GM12872 (cell line): ENCODE measurements around the gene ENPP4.

Experiments used
- TF ChIP-seq, protein P1 (sequence below): IDR thresholded peaks from 3 replicates; pipeline ENCODE4 v1.5.1; 2011; ENCODE audit warnings: low read depth, mild to moderate bottlenecking, low read length, moderate library complexity; ENCODE audit not compliant: insufficient read depth

ENPP4 gene

DNA sequence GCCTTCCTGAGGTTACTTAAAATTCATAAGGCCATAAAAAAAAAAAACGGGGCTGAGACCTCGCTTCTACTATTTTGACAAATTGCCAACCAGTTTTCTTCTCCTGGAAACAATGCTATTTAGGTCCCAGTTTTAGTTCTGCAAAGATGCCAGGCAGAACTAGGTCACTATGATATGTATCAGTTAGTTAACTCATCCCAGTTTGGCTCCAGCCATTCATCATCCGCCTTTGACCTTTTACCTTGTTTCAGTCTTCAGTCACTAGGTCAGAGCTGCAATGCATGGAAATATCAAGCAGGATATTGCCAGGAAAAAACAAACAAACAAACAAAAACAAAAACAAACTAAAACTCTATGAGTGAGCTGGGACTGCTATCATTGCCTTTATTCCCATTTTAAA lies 29.8 kb upstream of the ENPP4 start:
- TF ChIP-seq, protein P1, sequence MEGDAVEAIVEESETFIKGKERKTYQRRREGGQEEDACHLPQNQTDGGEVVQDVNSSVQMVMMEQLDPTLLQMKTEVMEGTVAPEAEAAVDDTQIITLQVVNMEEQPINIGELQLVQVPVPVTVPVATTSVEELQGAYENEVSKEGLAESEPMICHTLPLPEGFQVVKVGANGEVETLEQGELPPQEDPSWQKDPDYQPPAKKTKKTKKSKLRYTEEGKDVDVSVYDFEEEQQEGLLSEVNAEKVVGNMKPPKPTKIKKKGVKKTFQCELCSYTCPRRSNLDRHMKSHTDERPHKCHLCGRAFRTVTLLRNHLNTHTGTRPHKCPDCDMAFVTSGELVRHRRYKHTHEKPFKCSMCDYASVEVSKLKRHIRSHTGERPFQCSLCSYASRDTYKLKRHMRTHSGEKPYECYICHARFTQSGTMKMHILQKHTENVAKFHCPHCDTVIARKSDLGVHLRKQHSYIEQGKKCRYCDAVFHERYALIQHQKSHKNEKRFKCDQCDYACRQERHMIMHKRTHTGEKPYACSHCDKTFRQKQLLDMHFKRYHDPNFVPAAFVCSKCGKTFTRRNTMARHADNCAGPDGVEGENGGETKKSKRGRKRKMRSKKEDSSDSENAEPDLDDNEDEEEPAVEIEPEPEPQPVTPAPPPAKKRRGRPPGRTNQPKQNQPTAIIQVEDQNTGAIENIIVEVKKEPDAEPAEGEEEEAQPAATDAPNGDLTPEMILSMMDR: no peak

DNA sequence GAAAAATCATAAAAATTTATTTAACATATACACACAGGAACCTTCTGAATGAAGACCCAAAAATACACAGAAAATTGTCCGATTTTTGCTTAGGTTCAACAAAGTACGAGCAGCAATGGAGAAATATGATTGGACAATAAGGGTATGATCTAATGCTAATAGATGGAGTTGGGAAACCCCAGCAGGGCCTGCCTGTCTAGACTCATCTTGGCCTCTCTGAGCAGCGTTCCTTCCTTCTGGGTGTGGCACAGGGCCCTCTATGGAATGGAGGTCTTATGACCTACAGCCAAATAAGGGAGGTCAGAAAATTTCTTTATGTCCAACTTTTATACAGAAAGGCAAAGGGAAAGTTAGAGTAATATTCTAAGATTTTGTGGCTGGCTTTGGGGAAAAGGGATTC lies 27.7 kb upstream of the ENPP4 start:
- TF ChIP-seq, protein P1: no peak

DNA sequence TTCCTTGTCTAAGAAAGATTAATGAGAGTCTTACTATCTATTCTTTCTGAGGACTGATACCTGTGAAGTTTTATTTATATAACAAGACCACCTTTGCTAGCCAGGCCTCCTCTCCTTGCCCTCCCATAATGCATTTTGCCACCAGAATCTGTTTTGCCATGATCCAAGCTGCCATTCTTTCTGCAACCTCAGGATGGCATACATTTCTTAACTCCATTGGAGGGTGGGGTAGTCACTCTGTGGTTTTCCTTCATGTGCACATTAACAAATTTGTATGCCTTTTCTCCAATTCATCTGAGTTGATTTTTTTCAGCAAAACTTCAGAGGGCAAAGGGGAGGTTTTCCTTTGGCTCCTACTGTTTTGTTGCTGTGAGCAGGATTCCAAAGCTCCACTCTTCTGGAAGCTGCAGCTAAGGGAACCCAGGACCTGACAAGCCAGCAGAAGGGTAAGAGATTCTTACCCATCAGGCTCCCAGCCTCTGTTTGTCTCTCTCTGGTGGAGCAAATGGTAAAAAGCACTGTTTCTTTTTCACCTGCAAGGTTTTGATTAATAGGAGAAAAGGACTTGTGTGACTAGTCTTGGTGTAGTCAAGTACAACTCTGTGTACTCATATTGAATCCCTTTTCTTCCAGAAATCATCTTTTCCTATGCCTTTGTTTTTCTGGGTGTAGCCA lies 26.2 kb upstream of the ENPP4 start:
- TF ChIP-seq, protein P1: no peak

DNA sequence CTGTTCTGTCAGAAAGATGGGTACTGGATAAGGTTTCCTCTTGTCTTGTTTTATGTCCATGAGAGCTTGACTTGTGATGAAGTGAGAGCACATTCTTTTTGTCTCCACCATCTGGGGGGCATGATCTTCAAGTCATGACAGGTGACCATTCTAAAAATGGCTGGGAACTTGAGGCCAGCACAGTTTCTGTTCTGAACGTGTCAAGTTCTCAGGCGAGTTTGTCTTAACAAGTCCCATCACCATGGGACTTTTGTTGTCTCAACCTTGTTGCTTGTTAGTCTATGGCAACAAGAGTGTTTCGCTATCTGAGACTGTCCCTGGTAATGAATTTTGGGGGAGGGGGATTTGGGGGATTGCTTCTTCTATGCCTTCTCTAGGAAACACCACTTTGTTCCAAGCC lies 25.6 kb upstream of the ENPP4 start:
- TF ChIP-seq, protein P1: no peak

DNA sequence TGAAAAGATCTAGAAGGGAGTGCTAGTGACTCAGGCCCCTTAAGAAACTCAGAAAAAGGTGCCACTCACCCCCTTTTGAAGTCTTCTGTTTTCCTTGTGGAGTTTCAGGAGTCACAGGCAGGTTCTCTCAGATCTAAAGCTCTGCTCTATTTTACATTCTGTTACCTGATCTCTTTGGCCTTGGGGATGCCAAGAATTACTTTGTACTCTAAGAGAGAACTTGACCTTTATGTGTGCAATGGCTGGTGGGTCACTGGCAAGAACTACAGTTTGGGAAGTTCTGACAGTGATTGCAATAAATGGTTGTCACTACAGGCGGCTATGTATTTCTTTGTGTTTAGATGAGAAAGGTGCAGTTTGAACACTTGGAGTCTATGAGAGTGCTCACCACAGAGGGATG lies 24.2 kb upstream of the ENPP4 start:
- TF ChIP-seq, protein P1: no peak

DNA sequence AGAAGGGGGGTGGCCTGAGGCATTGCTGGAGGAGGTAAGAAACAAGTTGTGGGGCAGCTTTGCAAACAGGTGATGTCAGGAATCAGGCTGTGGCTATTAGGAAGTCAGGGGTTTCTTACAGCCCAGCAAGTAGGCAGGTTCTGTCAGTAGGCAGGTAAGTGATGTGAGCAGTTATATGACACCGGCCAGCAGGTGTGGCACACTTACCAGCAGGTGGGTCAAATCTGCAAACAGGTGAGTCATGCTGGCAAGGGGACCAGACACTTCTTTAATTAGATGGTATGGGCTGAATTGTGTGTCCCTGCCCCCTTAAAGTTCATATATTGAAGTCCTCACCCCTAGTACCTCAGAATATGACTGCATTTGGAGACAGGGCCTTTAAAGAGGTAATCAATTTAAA lies 16.4 kb upstream of the ENPP4 start:
- TF ChIP-seq, protein P1: no peak

DNA sequence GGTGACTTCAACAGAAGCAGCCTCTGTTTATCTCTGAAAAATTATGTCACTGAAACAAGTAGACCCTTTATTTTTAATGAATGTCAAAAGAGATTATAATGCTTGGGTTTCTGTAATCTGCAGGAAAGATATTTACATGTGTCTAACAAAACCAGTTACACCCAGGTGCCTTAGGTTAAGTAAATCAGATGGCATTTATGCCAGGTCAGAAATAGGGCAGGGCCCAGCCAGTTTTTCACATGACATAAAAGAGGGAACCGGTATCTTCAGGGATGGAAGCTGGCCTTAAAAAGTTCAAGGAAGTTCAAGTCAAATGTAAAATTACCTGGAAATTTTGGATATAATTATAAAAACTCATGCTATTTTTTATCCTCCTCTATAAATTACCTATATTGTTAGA lies 14.2 kb upstream of the ENPP4 start:
- TF ChIP-seq, protein P1: no peak

DNA sequence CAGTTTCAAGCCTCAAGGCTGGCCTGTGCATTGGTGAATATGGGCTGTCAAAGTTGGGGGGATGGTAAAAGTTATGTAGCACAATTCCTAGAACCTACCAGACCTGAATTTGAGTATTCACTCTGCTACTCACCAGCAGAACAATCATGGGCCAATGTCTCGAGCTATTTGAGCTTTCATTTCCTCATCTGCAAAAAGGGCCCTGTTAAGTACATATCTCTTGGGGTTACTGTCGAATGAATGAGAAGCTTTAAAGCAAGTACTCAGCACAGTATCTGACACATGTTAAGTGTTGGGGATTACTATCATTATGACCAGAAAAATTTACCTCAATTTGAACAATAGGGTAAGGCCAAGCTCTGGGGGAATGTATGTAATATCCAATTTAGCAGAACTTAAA lies 13.5 kb upstream of the ENPP4 start:
- TF ChIP-seq, protein P1: no peak
